Sigmoid colon (tissue), 4 donors: Measurements from ENCODE around the gene SPRR5.

ENCODE experiments used
- POLR2A ChIP-seq, 2 donors: fragments of 450-650 bp; IDR thresholded peaks; one replicate each; pipeline ENCODE4 v1.6.1; 2016; ENCODE audit warnings: antibody characterized with exemption in 2 of 2, mild to moderate bottlenecking in 2 of 2, moderate library complexity in 2 of 2
- POLR2AphosphoS5 ChIP-seq, 4 donors: sonication (generic); formaldehyde crosslinking; IDR thresholded peaks; one replicate each; pipeline ENCODE4 v1.6.1; 2017; ENCODE audit warnings: antibody characterized with exemption in 4 of 4

- TF ChIP-seq POLR2AphosphoS5 (IDR thresholded peaks at IDR 0.05), result no peak
- no peak for TF ChIP-seq POLR2A (IDR thresholded peaks at IDR 0.05)
Measured at GRCh38 chr1:152933196-152933595, 13.8 kb upstream of the SPRR5 start.
